PC-9 (cell line): Measurements from ENCODE around the gene PDZRN4.

Experiments used
- EZH2 ChIP-seq: fragments of 200-600 bp; sonication (generic); IDR thresholded peaks from 2 replicates; pipeline ENCODE4 v1.8.0; 2017; ENCODE audit warnings: antibody characterized with exemption, low read depth
- TF ChIP-seq, protein P1 (sequence below): fragments of 200-600 bp; sonication (generic); conservative IDR thresholded peaks from 2 replicates; pipeline ENCODE4 v1.6.1; 2017; ENCODE audit warnings: mixed run types, antibody characterized with exemption, mild to moderate bottlenecking, moderate library complexity

DNA sequence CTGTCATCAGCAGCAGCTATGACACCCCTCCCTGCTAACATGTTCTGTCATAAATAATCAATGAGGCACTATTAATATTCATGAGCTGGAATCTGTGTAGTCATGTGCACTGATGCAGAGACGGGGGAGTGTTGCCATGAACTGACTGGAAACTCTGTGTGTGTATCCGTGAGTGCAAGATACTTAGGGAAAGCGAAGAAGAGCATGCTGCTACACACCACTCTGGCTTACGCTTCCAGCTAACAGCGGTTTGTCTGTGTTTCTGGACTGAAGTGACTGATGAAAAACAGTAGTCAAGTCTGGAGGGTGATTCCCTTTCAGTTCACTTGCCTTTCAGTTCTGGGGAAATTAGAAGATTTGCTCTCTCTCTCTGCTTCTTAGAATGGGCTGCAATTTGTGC, 249.4 kb downstream of the PDZRN4 start:
- TF ChIP-seq, protein P1, sequence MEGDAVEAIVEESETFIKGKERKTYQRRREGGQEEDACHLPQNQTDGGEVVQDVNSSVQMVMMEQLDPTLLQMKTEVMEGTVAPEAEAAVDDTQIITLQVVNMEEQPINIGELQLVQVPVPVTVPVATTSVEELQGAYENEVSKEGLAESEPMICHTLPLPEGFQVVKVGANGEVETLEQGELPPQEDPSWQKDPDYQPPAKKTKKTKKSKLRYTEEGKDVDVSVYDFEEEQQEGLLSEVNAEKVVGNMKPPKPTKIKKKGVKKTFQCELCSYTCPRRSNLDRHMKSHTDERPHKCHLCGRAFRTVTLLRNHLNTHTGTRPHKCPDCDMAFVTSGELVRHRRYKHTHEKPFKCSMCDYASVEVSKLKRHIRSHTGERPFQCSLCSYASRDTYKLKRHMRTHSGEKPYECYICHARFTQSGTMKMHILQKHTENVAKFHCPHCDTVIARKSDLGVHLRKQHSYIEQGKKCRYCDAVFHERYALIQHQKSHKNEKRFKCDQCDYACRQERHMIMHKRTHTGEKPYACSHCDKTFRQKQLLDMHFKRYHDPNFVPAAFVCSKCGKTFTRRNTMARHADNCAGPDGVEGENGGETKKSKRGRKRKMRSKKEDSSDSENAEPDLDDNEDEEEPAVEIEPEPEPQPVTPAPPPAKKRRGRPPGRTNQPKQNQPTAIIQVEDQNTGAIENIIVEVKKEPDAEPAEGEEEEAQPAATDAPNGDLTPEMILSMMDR = no peak
- no peak for TF ChIP-seq EZH2
